Mesangial cell (primary cell): Measurements from ENCODE around the gene OR6Y1. TPM values are rescaled to one million over a fixed set of nuclear protein-coding genes. Genes with fewer than 3 reads are reported as not detected.

Experiments used
- total RNA-seq: library from RNA; depleted of rRNA; stranded (reverse); fragments of >200 nt; gene quantifications from 2 replicates; pipeline ENCODE4 v1.2.3, GENCODE V29; 2015

The OR6Y1 gene
- total RNA-seq: not detected in 2 replicates

GRCh38 chr1:158554352-158554751 lies at the start of gene OR6Y1:
TSS of gene OR6Y1 (minus strand) at chr1:158554405. CDS start at chr1:158548105, 6,300 bp downstream.

GRCh38 chr1:158579733-158580132 lies 25.5 kb upstream of the OR6Y1 start, which contains the start of gene OR10X1:
TSS of gene OR10X1 (minus strand) at chr1:158579899. CDS start at chr1:158579899, 0 bp downstream.

GRCh38 chr1:158570480-158570879 lies 16.3 kb upstream of the OR6Y1 start, which contains the start of gene OR6P1:
TSS of gene OR6P1 (minus strand) at chr1:158570580. CDS start at chr1:158563604, 6,976 bp downstream.

Other genes with a start within 250 kb of the OR6Y1 start
- not detected in 2 replicates for gene CD1B, start 222.9 kb downstream of the OR6Y1 start, total RNA-seq
- gene CD1E, start 200.5 kb downstream of the OR6Y1 start, total RNA-seq: not detected in 2 replicates
- not detected in 2 replicates for gene OR10T2, start 154.9 kb downstream of the OR6Y1 start, total RNA-seq
- not detected in 2 replicates for gene OR10K2, start 128.2 kb downstream of the OR6Y1 start, total RNA-seq
- gene OR10K1, start 92.6 kb downstream of the OR6Y1 start, total RNA-seq: not detected in 2 replicates
- gene OR10R2, start 82.2 kb downstream of the OR6Y1 start, total RNA-seq: not detected in 2 replicates
- not detected in 2 replicates for gene OR6P1, start 16.2 kb upstream of the OR6Y1 start, total RNA-seq
- not detected in 2 replicates for gene OR10X1, start 25.5 kb upstream of the OR6Y1 start, total RNA-seq
- gene OR10Z1, start 50.9 kb upstream of the OR6Y1 start, total RNA-seq: not detected in 2 replicates
- not detected in 2 replicates for gene SPTA1, start 132.3 kb upstream of the OR6Y1 start, total RNA-seq
- gene OR6K2, start 146.2 kb upstream of the OR6Y1 start, total RNA-seq: not detected in 2 replicates
- gene OR6K3, start 166.3 kb upstream of the OR6Y1 start, total RNA-seq: not detected in 2 replicates
- not detected in 2 replicates for gene OR6K6, start 200.3 kb upstream of the OR6Y1 start, total RNA-seq
- not detected in 2 replicates for gene OR6N1, start 217.8 kb upstream of the OR6Y1 start, total RNA-seq
- gene OR6N2, start 226.8 kb upstream of the OR6Y1 start, total RNA-seq: not detected in 2 replicates